Mucosa of descending colon (tissue), 3 donors: ENCODE measurements around the gene GALK2. TPM values are rescaled to one million over a fixed set of nuclear protein-coding genes. Genes with fewer than 3 reads are reported as not detected.
A peak's percentile ranks its signal among the peaks of the same experiment; 100 is the strongest.

Experiments
- ATAC-seq: fragments of 200-7000 bp; cut with Tn5 transposase; one replicate; pipeline ENCODE4 v1.9.1; 2020; ENCODE audit warnings: mild to moderate bottlenecking, moderate library complexity
- DNase-seq, 3 donors: peaks; one replicate each; pipeline ENCODE4 v3.0.0-alpha.2; 2020
- H3K36me3 ChIP-seq: fragments of 200-600 bp; one replicate; pipeline ENCODE4 v1.8.0; 2021; ENCODE audit warnings: low read depth, mild to moderate bottlenecking
- H3K4me1 ChIP-seq: fragments of 200-600 bp; one replicate; pipeline ENCODE4 v1.8.0; 2021; ENCODE audit warnings: low read depth, mild to moderate bottlenecking
- H3K4me3 ChIP-seq: fragments of 200-600 bp; one replicate; pipeline ENCODE4 v1.8.0; 2021; ENCODE audit warnings: mild to moderate bottlenecking
- H3K9me3 ChIP-seq: fragments of 200-600 bp; one replicate; pipeline ENCODE4 v1.8.0; 2021; ENCODE audit warnings: mild to moderate bottlenecking
- intact Hi-C, 2 donors: fragments of 100-400 bp; cut with DNase I in 1 of 2; cut with micrococcal nuclease in 1 of 2; formaldehyde crosslinking; loops; one replicate each; pipeline versions ENCODE4 v1.11.0 to v1.11.1; 2022; cut with DNase I, micrococcal nuclease
- total RNA-seq, 3 donors: library from RNA; stranded (reverse); fragmentation: NEBNext Ultra II Directional in 2 of 3; extraction: Animal tissue kit (Norgen Biotek cat#: 25700) in 2 of 3; gene quantifications; one replicate each; pipeline versions ENCODE4 v1.2.1 to v1.2.4, GENCODE V29; 2021 to 2023
- TF ChIP-seq, protein P1 (sequence below): fragments of 200-600 bp; IDR thresholded peaks from one replicate; pipeline ENCODE4 v1.8.0; 2022; ENCODE audit warnings: antibody characterized with exemption, mild to moderate bottlenecking
- donor health status: DM: no; HTN: no; CAD: no; lungs with moderate emphysema.
- donor health status: DM: no; HTN: no; CAD: no.
- donor health status: DM: no; HTN: yes; CAD: no.

GALK2 gene
- total RNA-seq, 3 donors from 2014 or later: 35.6 to 39.7 (median 39.5) TPM

DNA sequence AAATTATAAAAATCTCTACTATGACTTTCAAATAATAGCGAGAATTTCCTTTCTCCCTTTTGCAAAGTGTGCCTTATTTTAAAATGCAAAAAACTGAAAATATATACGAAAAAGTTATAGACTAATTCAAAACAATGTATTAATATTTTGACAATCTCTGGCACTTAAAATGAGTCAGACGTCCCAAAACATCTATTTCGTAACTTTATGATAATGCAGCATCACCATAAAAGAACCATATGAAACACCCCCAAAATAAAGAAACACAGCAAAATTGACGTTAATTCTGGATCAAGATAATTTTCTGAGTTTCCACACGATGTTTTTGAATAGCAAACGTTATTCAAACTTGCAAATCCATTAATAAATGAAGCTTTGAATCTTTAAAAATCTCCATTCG lies 15.7 kb upstream of the GALK2 start:
- ATAC-seq: no peak
- no peak for DNase-seq
- H3K4me1 ChIP-seq: peaks cover 22% of the 10 kb centered on the region
- TF ChIP-seq, protein P1, sequence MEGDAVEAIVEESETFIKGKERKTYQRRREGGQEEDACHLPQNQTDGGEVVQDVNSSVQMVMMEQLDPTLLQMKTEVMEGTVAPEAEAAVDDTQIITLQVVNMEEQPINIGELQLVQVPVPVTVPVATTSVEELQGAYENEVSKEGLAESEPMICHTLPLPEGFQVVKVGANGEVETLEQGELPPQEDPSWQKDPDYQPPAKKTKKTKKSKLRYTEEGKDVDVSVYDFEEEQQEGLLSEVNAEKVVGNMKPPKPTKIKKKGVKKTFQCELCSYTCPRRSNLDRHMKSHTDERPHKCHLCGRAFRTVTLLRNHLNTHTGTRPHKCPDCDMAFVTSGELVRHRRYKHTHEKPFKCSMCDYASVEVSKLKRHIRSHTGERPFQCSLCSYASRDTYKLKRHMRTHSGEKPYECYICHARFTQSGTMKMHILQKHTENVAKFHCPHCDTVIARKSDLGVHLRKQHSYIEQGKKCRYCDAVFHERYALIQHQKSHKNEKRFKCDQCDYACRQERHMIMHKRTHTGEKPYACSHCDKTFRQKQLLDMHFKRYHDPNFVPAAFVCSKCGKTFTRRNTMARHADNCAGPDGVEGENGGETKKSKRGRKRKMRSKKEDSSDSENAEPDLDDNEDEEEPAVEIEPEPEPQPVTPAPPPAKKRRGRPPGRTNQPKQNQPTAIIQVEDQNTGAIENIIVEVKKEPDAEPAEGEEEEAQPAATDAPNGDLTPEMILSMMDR: no peak
- H3K36me3 ChIP-seq: no peaks in the 10 kb centered on the region
- intact Hi-C loops: no loop called here
- H3K4me3 ChIP-seq: peak overlapping the region; percentile 87
- H3K9me3 ChIP-seq: no peaks in the 10 kb centered on the region

GRCh38 chr15:49154799-49155109 lies 15.3 kb upstream of the GALK2 start:
- peak overlapping the region; percentile 87 for H3K4me3 ChIP-seq
- TF ChIP-seq, protein P1: no peak
- peaks cover 22% of the 10 kb centered on the region for H3K4me1 ChIP-seq
- ATAC-seq (peak; percentile 19), DNase-seq (no peak)
- intact Hi-C loops: no loop called here
- no peaks in the 10 kb centered on the region for H3K36me3 ChIP-seq
- H3K9me3 ChIP-seq: no peaks in the 10 kb centered on the region

DNA sequence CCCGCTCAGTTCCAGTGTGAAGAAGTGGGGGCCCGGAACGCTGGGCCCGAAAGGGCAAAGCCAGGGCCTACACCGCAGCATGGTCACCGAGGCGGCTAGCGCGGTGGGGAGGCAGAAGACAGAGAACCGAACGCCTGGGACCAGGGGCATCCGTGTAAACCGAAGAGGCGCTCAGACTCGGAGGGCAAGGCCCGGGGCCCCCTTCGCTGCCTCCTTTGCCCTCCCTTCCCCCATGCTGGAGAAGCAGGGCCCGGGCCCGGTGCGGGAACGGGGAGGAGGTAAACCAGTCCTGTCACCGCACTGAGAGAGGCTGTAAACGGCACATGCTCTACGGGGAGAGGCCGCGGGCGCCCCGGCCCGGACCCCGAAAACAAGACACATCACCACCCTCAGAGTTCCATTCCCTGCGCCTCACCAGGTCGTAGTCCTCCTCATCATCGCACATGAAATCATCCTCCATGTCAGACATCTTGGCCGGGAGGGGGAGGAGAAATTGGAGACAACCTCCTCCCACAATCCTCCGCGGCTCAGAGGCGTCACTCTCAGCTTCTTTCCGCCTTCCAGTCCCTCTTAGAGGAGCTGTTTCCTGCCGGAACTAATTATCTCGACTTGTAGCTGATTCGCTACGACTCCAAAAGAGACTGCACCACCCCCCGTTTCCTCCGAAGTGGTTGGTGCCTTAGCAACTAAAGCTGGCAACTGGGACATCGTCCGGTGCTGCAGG lies 14.8 kb upstream of the GALK2 start, which contains the start of gene COPS2:
Gene COPS2, minus strand, starts transcription at position 490 of the 724 bp plus-strand sequence. Its CDS starts 21 bp downstream, at position 469.
- Histone ChIP-seq H3K9me3 (no peaks in the 10 kb centered on the region), H3K4me1 (peaks cover 22% of the 10 kb centered on the region), H3K4me3 (peak within 1 kb of the TSS; percentile 87), H3K36me3 (no peaks in the 10 kb centered on the region)
- ATAC-seq (peak; percentile 99), DNase-seq (peak; percentile 91 to 98 (median 93))
- intact Hi-C loops: no loop called here
- TF ChIP-seq, protein P1: no peak

DNA sequence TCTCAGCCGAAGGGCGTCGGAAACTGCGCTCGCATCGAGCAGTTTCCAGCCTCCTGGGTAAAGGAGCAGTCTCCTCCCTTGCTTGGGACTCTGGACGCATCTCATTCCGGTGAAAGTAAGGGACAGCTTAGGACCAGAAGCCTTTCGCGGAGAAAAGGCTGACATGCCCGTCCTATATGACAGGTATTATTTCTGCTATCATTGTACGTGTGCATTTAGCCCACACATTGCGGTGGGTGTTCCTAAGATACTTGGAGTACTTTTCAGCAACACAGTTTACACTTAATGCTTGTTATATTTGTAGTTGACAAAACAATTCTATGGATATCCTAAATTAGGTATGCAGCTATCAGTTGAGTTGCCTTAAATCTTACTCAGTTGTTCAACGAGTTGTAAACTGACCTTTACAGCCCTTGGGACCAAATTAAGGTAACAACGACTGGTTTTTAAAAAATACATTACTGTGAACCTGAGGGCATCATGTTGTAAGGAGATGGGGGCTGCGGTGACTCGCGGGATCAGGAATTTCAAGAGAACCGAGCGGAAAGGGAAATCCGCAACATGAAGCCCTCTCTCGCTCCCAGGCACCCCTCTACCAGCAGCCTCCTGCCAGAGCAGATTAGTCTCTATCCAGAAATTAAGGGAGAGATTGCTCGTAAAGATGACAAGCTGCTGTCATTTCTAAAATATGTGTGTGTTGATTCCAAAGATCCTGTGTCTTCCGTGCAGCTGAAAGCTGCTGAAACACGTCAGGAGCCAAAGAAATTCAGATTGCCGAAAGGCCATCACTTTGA lies 14.0 kb upstream of the GALK2 start:
- intact Hi-C loops: no loop called here
- Histone ChIP-seq H3K4me3 (peak overlapping the region; percentile 87), H3K9me3 (no peaks in the 10 kb centered on the region), H3K4me1 (peaks cover 22% of the 10 kb centered on the region), H3K36me3 (no peaks in the 10 kb centered on the region)
- TF ChIP-seq, protein P1: no peak
- DNase-seq (peak in 1 of 3 donors; percentile 24), ATAC-seq (no peak)

- Histone ChIP-seq H3K36me3 (no peaks in the 10 kb centered on the region), H3K4me3 (no peak overlapping the region), H3K4me1 (no peaks in the 10 kb centered on the region), H3K9me3 (no peaks in the 10 kb centered on the region)
- TF ChIP-seq, protein P1: no peak
- ATAC-seq (no peak), DNase-seq (no peak)
- intact Hi-C loops: no loop called here
Measured at GRCh38 chr15:49163678-49164077, 6.4 kb upstream of the GALK2 start.
